Uterus (tissue), 4 donors: ENCODE data around the gene PRRX1. TPM values are rescaled to one million over a fixed set of nuclear protein-coding genes. Genes with fewer than 3 reads are reported as not detected.

Source experiments
- DNase-seq, 2 donors: peaks; one replicate each; pipeline ENCODE4 v3.0.0-alpha.2; 2019 to 2020
- H3K27ac ChIP-seq, 2 donors: fragments of 200-600 bp; sonication (generic); 1 replicate in 1 of 2; 2 replicates in 1 of 2; pipeline ENCODE4 v1.5.1; 2016 to 2018
- H3K27me3 ChIP-seq, 2 donors: fragments of 200-600 bp; sonication (generic); one replicate each; pipeline ENCODE4 v1.5.1; 2018 to 2019; ENCODE audit warnings: control low read depth in 1 of 2
- H3K36me3 ChIP-seq, 2 donors: fragments of 200-600 bp; sonication (generic); one replicate each; pipeline ENCODE4 v1.5.1; 2019; ENCODE audit warnings: control low read depth in 1 of 2
- H3K4me1 ChIP-seq, 2 donors: fragments of 200-600 bp; sonication (generic); one replicate each; pipeline ENCODE4 v1.5.1; 2018 to 2019; ENCODE audit warnings: control low read depth in 1 of 2
- H3K4me3 ChIP-seq, 2 donors: fragments of 200-600 bp; sonication (generic); 1 replicate in 1 of 2; 2 replicates in 1 of 2; pipeline ENCODE4 v1.5.1; 2018 to 2019; ENCODE audit warnings: mild to moderate bottlenecking in 1 of 2
- H3K9me3 ChIP-seq, 2 donors: fragments of 200-600 bp; sonication (generic); one replicate each; pipeline ENCODE4 v1.5.1; 2019; ENCODE audit warnings: control low read depth in 1 of 2
- CTCF ChIP-seq, 4 experiments: fragments of 200-600 bp in 2 of 4; fragments of 450-650 bp in 2 of 4; sonication (generic) in 2 of 4; IDR thresholded peaks; one replicate each; pipeline ENCODE4 v1.5.1; 2016 to 2019; ENCODE audit warnings: antibody characterized with exemption in 4 of 4, mild to moderate bottlenecking in 2 of 4, moderate library complexity in 1 of 4
- POLR2A ChIP-seq, 2 donors: fragments of 450-650 bp; IDR thresholded peaks; one replicate each; pipeline ENCODE4 v1.6.1; 2016; ENCODE audit warnings: antibody characterized with exemption in 2 of 2, mild to moderate bottlenecking in 1 of 2, moderate library complexity in 1 of 2
- intact Hi-C: fragments of 100-400 bp; cut with DNase I; formaldehyde crosslinking; loops from one replicate; pipeline ENCODE4 v1.15.1; 2023; ENCODE audit warnings: low total_unique reads
- total RNA-seq, 4 donors: library from RNA; depleted of rRNA in 3 of 4; stranded (reverse); fragments of >200 nt in 3 of 4; gene quantifications; one replicate each; pipeline versions ENCODE4 v1.1.0 to v1.2.4, GENCODE V29; 2014 to 2023
- donor health status: DM: yes; HTN: yes; CAD: no.

PRRX1 gene
- total RNA-seq, 4 donors from 2014 or later: 36.4 to 179 (median 121) TPM

GRCh38 chr1:170668209-170669106, 4.5 kb downstream of the PRRX1 start:
- TF ChIP-seq CTCF (IDR thresholded peaks at IDR 0.05) (no peak), POLR2A (IDR thresholded peaks at IDR 0.05) (no peak)
- Histone ChIP-seq H3K4me3 (peak overlapping the region; percentile 68 to 88), H3K27ac (peak overlapping the region; percentile 95 to 99), H3K9me3 (no peaks in the 10 kb centered on the region), H3K4me1 (peaks cover 0 to 4% of the 10 kb centered on the region in 2 donors), H3K27me3 (no peaks in the 10 kb centered on the region), H3K36me3 (no peaks in the 10 kb centered on the region)
- peak in 1 of 2 donors; percentile 37 for DNase-seq
- intact Hi-C loops: no loop called here

- Histone ChIP-seq H3K27ac (peak overlapping the region; percentile 95 to 99), H3K27me3 (no peaks in the 10 kb centered on the region), H3K4me1 (peaks cover 0 to 4% of the 10 kb centered on the region in 2 donors), H3K4me3 (peak overlapping the region; percentile 68 to 88), H3K9me3 (no peaks in the 10 kb centered on the region), H3K36me3 (no peaks in the 10 kb centered on the region)
- no peak for TF ChIP-seq CTCF (IDR thresholded peaks at IDR 0.05)
- no peak for TF ChIP-seq POLR2A (IDR thresholded peaks at IDR 0.05)
- no peak for DNase-seq
- intact Hi-C loops: no loop called here
Measured at GRCh38 chr1:170669107-170669445, 5.1 kb downstream of the PRRX1 start.

- TF ChIP-seq POLR2A (IDR thresholded peaks at IDR 0.05) (no peak), CTCF (IDR thresholded peaks at IDR 0.05) (no peak)
- peaks cover 0 to 4% of the 10 kb centered on the region in 2 donors for H3K4me1 ChIP-seq
- DNase-seq: no peak
- peak overlapping the region; percentile 22 to 68 for H3K4me3 ChIP-seq
- intact Hi-C loops: no loop called here
- no peaks in the 10 kb centered on the region for H3K9me3 ChIP-seq
- H3K27ac ChIP-seq: peak overlapping the region; percentile 95 to 99
- no peaks in the 10 kb centered on the region for H3K36me3 ChIP-seq
- H3K27me3 ChIP-seq: no peaks in the 10 kb centered on the region
Measured at GRCh38 chr1:170669586-170670530, 5.9 kb downstream of the PRRX1 start.

GRCh38 chr1:170670802-170671628, 7.1 kb downstream of the PRRX1 start:
- Histone ChIP-seq H3K27me3 (no peaks in the 10 kb centered on the region), H3K27ac (peak overlapping the region; percentile 95 to 99), H3K9me3 (no peaks in the 10 kb centered on the region), H3K36me3 (no peaks in the 10 kb centered on the region), H3K4me1 (peaks cover 0 to 4% of the 10 kb centered on the region in 2 donors), H3K4me3 (peak overlapping the region; percentile 15 to 22)
- peak; percentile 84 to 86 for DNase-seq
- intact Hi-C loops: no loop called here
- no peak for TF ChIP-seq POLR2A (IDR thresholded peaks at IDR 0.05)
- TF ChIP-seq CTCF (IDR thresholded peaks at IDR 0.05): peak; percentile 66 to 90 (median 80)
